Tibial nerve (tissue), 4 donors: ENCODE results near the gene CRYGN.

Source experiments
- EP300 ChIP-seq, 2 donors: sonication (generic); formaldehyde crosslinking; IDR thresholded peaks; one replicate each; pipeline ENCODE4 v1.6.1; 2017; ENCODE audit warnings: antibody characterized with exemption in 2 of 2, mild to moderate bottlenecking in 1 of 2
- TF ChIP-seq, protein P1 (sequence below), 5 experiments: fragments of 200-600 bp in 3 of 5; fragments of 450-650 bp in 2 of 5; sonication (generic) in 3 of 5; IDR thresholded peaks; one replicate each; pipeline ENCODE4 v1.5.1; 2016 to 2019; ENCODE audit warnings: antibody characterized with exemption in 5 of 5, mild to moderate bottlenecking in 3 of 5, moderate library complexity in 2 of 5

DNA sequence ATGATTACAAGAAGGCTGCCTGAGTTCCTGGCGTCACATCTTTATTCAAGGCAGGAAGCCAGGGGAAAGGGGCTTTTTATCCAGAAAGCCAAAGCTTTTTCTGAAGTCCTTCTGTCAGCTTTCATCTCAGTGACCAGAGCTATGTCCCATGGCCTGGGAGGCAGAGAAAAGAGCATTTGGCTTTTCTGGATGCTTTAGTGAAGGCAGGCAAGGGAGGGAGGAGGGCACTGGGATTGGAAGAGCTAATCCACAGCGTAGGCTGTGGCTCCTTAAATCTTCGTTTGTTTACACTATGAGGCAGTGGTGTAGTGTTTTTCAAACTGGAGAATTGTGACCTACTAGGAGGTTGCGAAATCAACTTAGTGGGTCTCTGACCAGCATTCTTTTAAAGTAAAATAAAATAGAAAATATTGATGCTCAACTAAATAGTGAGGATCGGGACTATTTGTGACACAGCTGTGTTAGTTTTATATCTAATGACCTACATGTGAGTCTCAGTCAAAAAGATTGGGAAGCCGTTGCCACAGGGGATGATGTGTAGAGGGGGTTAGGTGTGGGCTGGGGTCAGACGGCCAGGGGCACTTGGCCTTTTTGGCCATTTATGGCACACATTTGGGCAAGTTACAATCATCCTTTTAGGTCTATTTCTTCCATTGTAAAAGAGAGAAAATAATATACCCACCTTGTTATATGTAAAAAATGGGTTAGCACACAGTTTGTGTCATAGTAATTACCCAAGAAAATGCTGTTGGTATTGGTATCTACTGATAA lies 14.1 kb downstream of the CRYGN start:
- TF ChIP-seq, protein P1, sequence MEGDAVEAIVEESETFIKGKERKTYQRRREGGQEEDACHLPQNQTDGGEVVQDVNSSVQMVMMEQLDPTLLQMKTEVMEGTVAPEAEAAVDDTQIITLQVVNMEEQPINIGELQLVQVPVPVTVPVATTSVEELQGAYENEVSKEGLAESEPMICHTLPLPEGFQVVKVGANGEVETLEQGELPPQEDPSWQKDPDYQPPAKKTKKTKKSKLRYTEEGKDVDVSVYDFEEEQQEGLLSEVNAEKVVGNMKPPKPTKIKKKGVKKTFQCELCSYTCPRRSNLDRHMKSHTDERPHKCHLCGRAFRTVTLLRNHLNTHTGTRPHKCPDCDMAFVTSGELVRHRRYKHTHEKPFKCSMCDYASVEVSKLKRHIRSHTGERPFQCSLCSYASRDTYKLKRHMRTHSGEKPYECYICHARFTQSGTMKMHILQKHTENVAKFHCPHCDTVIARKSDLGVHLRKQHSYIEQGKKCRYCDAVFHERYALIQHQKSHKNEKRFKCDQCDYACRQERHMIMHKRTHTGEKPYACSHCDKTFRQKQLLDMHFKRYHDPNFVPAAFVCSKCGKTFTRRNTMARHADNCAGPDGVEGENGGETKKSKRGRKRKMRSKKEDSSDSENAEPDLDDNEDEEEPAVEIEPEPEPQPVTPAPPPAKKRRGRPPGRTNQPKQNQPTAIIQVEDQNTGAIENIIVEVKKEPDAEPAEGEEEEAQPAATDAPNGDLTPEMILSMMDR (IDR thresholded peaks at IDR 0.05): no peak
- TF ChIP-seq EP300 (IDR thresholded peaks at IDR 0.05): peak in 1 of 2 donors; percentile 30
